Sigmoid colon (tissue), 7 donors: ENCODE data around the gene STN1. TPM values are rescaled to one million over a fixed set of nuclear protein-coding genes. Genes with fewer than 3 reads are reported as not detected.
A peak's percentile ranks its signal among the peaks of the same experiment; 100 is the strongest.

Experiments
- DNase-seq: peaks from one replicate; pipeline ENCODE4 v3.0.0-alpha.2; 2019
- H3K27ac ChIP-seq, 4 donors: fragments of 200-600 bp; sonication (generic); one replicate each; pipeline ENCODE4 v1.5.1; 2016 to 2019; ENCODE audit warnings: mild to moderate bottlenecking in 1 of 4
- H3K27me3 ChIP-seq, 3 donors: fragments of 200-600 bp; sonication (generic); one replicate each; pipeline ENCODE4 v1.5.1; 2019; ENCODE audit warnings: mild to moderate bottlenecking in 1 of 3
- H3K36me3 ChIP-seq, 4 donors: fragments of 200-600 bp; sonication (generic); one replicate each; pipeline ENCODE4 v1.5.1; 2016 to 2019
- H3K4me1 ChIP-seq, 4 donors: fragments of 200-600 bp; sonication (generic); one replicate each; pipeline ENCODE4 v1.5.1; 2017 to 2019
- H3K4me3 ChIP-seq, 4 donors: fragments of 200-600 bp; sonication (generic); one replicate each; pipeline ENCODE4 v1.5.1; 2017 to 2019; ENCODE audit warnings: mild to moderate bottlenecking in 2 of 4, moderate library complexity in 1 of 4
- H3K9me3 ChIP-seq, 4 donors: fragments of 200-600 bp in 3 of 4; sonication (generic) in 3 of 4; one replicate each; pipeline versions ENCODE4 v1.5.1 to v1.6.1; 2013 to 2019
- CTCF ChIP-seq, 4 experiments: fragments of 450-650 bp in 3 of 4; fragments of 200-600 bp in 1 of 4; IDR thresholded peaks; one replicate each; pipeline ENCODE4 v1.5.1; 2016 to 2019; ENCODE audit warnings: antibody characterized with exemption in 4 of 4, mild to moderate bottlenecking in 3 of 4, moderate library complexity in 2 of 4
- EP300 ChIP-seq, 4 donors: sonication (generic); formaldehyde crosslinking; IDR thresholded peaks; one replicate each; pipeline ENCODE4 v1.6.1; 2017; ENCODE audit warnings: antibody characterized with exemption in 4 of 4
- POLR2A ChIP-seq, 2 donors: fragments of 450-650 bp; IDR thresholded peaks; one replicate each; pipeline ENCODE4 v1.6.1; 2016; ENCODE audit warnings: antibody characterized with exemption in 2 of 2, mild to moderate bottlenecking in 2 of 2, moderate library complexity in 2 of 2
- POLR2AphosphoS5 ChIP-seq, 4 donors: sonication (generic); formaldehyde crosslinking; IDR thresholded peaks; one replicate each; pipeline ENCODE4 v1.6.1; 2017; ENCODE audit warnings: antibody characterized with exemption in 4 of 4
- WGBS, 2 donors: extraction: QIAGEN DNeasy Blood & Tissue Kit; methylation state at CpG; one replicate each; pipeline ENCODE4 v1.1.7; 2013; 5-methylcytosine and 5-hydroxymethylcytosine counted together
- intact Hi-C: fragments of 100-400 bp; cut with DNase I; formaldehyde crosslinking; loops from one replicate; pipeline ENCODE4 v1.15.1; 2023
- polyA plus RNA-seq, 3 donors: library from polyadenylated mRNA; stranded (reverse); fragments of 200-250 nt; gene quantifications; one replicate each; pipeline ENCODE4 v1.2.3, GENCODE V29; 2013
- total RNA-seq, 4 donors: library from RNA; depleted of rRNA; stranded (reverse); fragments of >200 nt; gene quantifications; one replicate each; pipeline ENCODE4 v1.1.0, GENCODE V29; 2016
- donor health status: healthy with polysubstance abuse.
- donor health status: Bipolar disorder and iron deficiency.
- donor health status: healthy.

Gene STN1
- total and polyA plus RNA-seq, 7 donors, result 16.0 to 27.7 (median 22.4) TPM

DNA sequence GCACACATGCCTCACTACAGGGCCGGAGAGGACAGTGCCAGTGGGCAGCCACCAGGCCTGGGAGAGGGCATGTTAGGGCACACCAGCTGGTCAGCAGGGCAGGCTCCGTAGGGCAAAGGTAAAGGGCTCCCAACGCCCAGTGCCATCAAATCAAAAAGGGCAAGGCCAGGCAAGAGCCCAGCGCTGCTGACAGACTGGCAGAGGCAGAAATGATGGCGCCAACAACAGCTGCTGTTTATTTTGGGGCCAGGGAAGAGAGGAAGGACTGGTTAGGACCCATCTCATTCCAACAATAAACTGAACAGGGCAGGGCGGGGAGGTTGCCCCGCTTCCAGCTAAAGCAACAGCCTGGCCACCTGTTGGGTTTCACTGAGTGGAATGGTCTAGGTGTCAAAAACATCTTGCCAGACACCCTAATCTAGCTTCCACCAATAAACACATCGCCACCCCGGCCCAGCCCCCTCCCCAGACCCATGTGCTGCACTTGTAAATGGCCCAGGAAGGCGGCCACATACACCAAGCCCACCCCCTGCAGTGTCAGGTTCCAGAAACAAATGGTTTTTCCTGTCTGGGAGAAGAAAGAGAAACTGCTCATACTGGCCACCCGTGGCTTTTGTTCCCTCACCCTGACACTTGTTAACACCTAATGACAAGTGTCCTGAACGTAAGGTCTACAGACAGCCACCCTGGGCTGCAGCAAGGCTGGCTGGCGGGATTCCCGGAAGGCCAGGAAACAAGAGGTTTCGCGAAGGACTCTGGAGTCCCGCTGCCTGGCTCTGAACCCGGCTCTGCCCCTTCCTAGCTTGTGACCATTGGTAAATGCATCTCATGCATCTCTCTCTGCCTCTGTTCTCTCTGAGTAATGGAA lies 77.9 kb downstream of the STN1 start:
- intact Hi-C loops, result no loop called here
- H3K27me3 ChIP-seq, result no peaks in the 10 kb centered on the region
- peak overlapping the region in 1 of 4 donors; percentile 12 for H3K27ac ChIP-seq
- DNase-seq, result peak; percentile 61
- H3K9me3 ChIP-seq, result no peaks in the 10 kb centered on the region
- no peaks in the 10 kb centered on the region for H3K36me3 ChIP-seq
- H3K4me3 ChIP-seq, result no peak overlapping the region
- TF ChIP-seq CTCF (IDR thresholded peaks at IDR 0.05) (no peak), POLR2AphosphoS5 (IDR thresholded peaks at IDR 0.05) (no peak)
- 47 to 60% methylated on average over 18 of the region's 18 CpGs for WGBS, 2 donors
- peaks cover 0 to 48% (median 44%) of the 10 kb centered on the region in 4 donors for H3K4me1 ChIP-seq

- H3K36me3 ChIP-seq, result no peaks in the 10 kb centered on the region
- TF ChIP-seq CTCF (IDR thresholded peaks at IDR 0.05), result no peak
- no peak for TF ChIP-seq POLR2AphosphoS5 (IDR thresholded peaks at IDR 0.05)
- TF ChIP-seq EP300 (IDR thresholded peaks at IDR 0.05), result no peak
- no peak for TF ChIP-seq POLR2A (IDR thresholded peaks at IDR 0.05)
- no peak overlapping the region for H3K4me3 ChIP-seq
- no peaks in the 10 kb centered on the region for H3K9me3 ChIP-seq
- H3K27me3 ChIP-seq, result no peaks in the 10 kb centered on the region
- peak overlapping the region in 1 of 4 donors; percentile 12 for H3K27ac ChIP-seq
- 73 to 76% methylated on average over 9 of the region's 9 CpGs for WGBS, 2 donors
- H3K4me1 ChIP-seq, result peaks cover 0 to 50% (median 47%) of the 10 kb centered on the region in 4 donors
- intact Hi-C loops, result no loop called here
- peak; percentile 33 for DNase-seq
These were observed 78.5 kb downstream of the STN1 start for GRCh38 chr10:103839519-103839871.

- Histone ChIP-seq H3K4me1 (peaks cover 0 to 50% (median 47%) of the 10 kb centered on the region in 4 donors), H3K9me3 (no peaks in the 10 kb centered on the region), H3K27ac (peak overlapping the region in 1 of 4 donors; percentile 12), H3K4me3 (no peak overlapping the region), H3K27me3 (no peaks in the 10 kb centered on the region), H3K36me3 (no peaks in the 10 kb centered on the region)
- TF ChIP-seq CTCF (IDR thresholded peaks at IDR 0.05), result no peak
- TF ChIP-seq POLR2A (IDR thresholded peaks at IDR 0.05), result no peak
- no peak for TF ChIP-seq EP300 (IDR thresholded peaks at IDR 0.05)
- TF ChIP-seq POLR2AphosphoS5 (IDR thresholded peaks at IDR 0.05), result no peak
- peak; percentile 57 for DNase-seq
- WGBS, 2 donors, result 81 to 83% methylated on average over 13 of the region's 13 CpGs
- intact Hi-C loops, result no loop called here
These were observed 79.0 kb downstream of the STN1 start for GRCh38 chr10:103838862-103839518.

DNA sequence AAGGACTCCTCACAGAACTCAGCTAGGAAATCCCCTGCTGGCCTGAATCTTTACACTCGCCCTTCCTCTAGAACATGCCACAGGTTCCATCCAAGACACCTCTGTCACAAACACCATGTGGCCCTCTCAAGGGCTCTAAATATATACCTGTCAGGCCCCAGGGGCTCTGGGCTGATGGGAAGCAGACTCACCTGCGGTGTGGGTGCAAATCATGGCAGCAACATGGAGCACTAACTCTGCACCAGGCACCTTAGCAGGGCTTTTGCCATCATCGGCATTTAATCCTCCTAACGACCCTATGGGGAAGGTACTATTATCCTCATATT lies 80.0 kb downstream of the STN1 start:
- intact Hi-C loops, result no loop called here
- DNase-seq, result peak; percentile 47
- Histone ChIP-seq H3K27me3 (no peaks in the 10 kb centered on the region), H3K4me1 (peaks cover 0 to 46% (median 39%) of the 10 kb centered on the region in 4 donors), H3K4me3 (no peak overlapping the region), H3K9me3 (no peaks in the 10 kb centered on the region), H3K36me3 (no peaks in the 10 kb centered on the region), H3K27ac (no peak overlapping the region)
- TF ChIP-seq POLR2A (IDR thresholded peaks at IDR 0.05) (no peak), POLR2AphosphoS5 (IDR thresholded peaks at IDR 0.05) (no peak), CTCF (IDR thresholded peaks at IDR 0.05) (no peak), EP300 (IDR thresholded peaks at IDR 0.05) (no peak)
- 75 to 82% methylated on average over 4 of the region's 4 CpGs for WGBS, 2 donors
